GM19025 (cell line): Measurements from ENCODE around the gene PLPPR5.

Source experiments
- ATAC-seq: cut with Tn5 transposase; IDR thresholded peaks from one replicate; pipeline ENCODE4 v1.9.1; 2021; ENCODE audit warnings: mild to moderate bottlenecking, low read depth, moderate library complexity; ENCODE audit not compliant: unreplicated experiment

PLPPR5 gene

GRCh38 chr1:98860329-98860728, 144.3 kb downstream of the PLPPR5 start:
- no peak for ATAC-seq

- no peak for ATAC-seq
These were observed 150.5 kb downstream of the PLPPR5 start for GRCh38 chr1:98854137-98854536.

- peak; percentile 81 for ATAC-seq
These were observed 154.6 kb downstream of the PLPPR5 start for GRCh38 chr1:98849969-98850636.

DNA sequence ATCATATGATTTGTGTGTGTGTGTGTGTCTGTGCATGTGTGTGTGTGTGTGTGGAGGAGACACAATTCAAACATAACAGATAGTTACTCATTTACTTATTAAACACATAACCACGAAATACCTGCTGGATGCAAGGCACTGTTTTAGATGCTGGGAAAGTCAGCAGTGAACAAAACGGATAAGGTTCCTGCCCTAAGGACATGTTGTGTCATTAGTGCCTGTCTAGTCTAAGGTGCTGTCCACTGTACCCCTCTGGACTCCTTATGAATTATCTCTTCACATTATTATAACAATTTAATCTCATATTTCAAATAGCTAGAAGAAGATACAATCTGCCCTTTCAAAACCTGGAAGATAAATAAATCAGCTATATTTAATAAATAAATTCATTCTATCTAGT, 162.4 kb downstream of the PLPPR5 start:
- ATAC-seq = no peak
